ENCODE results near the gene PCDHGB2.
"Not testable (repeated sequence)": the region's sequence is repeated elsewhere in the genome, so short reads cannot be mapped to it uniquely, and the experiment has no call there.

Gene PCDHGB2

DNA sequence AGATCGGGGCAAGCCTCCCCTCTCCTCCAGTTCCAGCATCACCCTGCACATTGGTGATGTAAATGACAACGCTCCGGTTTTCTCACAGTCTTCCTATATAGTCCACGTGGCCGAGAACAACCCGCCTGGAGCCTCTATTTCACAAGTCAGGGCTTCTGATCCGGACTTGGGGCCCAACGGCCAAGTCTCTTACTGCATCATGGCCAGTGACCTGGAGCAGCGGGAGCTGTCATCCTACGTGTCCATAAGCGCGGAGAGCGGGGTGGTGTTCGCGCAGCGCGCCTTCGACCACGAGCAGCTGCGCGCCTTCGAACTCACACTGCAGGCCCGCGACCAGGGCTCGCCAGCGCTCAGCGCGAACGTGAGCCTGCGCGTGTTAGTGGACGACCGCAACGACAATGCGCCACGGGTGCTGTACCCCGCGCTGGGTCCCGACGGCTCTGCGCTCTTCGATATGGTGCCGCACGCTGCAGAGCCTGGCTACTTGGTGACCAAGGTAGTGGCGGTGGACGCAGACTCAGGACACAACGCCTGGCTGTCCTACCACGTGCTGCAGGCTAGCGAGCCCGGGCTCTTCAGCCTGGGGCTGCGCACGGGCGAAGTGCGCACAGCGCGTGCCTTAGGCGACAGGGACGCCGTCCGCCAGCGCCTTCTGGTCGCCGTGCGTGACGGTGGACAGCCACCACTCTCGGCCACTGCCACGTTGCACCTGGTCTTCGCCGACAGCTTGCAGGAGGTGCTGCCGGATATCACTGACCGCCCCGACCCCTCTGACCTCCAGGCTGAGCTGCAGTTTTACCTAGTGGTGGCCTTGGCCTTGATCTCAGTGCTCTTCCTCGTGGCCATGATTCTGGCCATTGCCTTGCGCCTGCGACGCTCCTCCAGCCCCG, 29.6 kb downstream of the PCDHGB2 start:
- H3K4me1 ChIP-seq (ENCODE audit: low read depth, poor library complexity, severe bottlenecking) = no peaks in the 10 kb centered on the region
- TF ChIP-seq, protein P1, sequence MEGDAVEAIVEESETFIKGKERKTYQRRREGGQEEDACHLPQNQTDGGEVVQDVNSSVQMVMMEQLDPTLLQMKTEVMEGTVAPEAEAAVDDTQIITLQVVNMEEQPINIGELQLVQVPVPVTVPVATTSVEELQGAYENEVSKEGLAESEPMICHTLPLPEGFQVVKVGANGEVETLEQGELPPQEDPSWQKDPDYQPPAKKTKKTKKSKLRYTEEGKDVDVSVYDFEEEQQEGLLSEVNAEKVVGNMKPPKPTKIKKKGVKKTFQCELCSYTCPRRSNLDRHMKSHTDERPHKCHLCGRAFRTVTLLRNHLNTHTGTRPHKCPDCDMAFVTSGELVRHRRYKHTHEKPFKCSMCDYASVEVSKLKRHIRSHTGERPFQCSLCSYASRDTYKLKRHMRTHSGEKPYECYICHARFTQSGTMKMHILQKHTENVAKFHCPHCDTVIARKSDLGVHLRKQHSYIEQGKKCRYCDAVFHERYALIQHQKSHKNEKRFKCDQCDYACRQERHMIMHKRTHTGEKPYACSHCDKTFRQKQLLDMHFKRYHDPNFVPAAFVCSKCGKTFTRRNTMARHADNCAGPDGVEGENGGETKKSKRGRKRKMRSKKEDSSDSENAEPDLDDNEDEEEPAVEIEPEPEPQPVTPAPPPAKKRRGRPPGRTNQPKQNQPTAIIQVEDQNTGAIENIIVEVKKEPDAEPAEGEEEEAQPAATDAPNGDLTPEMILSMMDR (conservative IDR thresholded peaks at IDR 0.05; ENCODE audit: low read depth, low read length) = no peak
- H3K4me2 ChIP-seq = no peak overlapping the region
- H3K27ac ChIP-seq = no peak overlapping the region
- H2AFZ ChIP-seq (ENCODE audit: low read depth) = no peak overlapping the region
- no peaks in the 10 kb centered on the region for H4K20me1 ChIP-seq (ENCODE audit: insufficient read depth)
- no peaks in the 10 kb centered on the region for H3K36me3 ChIP-seq (ENCODE audit: insufficient read depth)
- H3K79me2 ChIP-seq (ENCODE audit: insufficient read depth, low read depth) = no peaks in the 10 kb centered on the region
- H3K4me3 ChIP-seq (IDR thresholded peaks at IDR 0.05; ENCODE audit: insufficient read depth, low read depth, low read length) = no peak overlapping the region
- H3K27me3 ChIP-seq (ENCODE audit: insufficient read depth, low read depth) = no peaks in the 10 kb centered on the region
- H3K9ac ChIP-seq = no peak overlapping the region

DNA sequence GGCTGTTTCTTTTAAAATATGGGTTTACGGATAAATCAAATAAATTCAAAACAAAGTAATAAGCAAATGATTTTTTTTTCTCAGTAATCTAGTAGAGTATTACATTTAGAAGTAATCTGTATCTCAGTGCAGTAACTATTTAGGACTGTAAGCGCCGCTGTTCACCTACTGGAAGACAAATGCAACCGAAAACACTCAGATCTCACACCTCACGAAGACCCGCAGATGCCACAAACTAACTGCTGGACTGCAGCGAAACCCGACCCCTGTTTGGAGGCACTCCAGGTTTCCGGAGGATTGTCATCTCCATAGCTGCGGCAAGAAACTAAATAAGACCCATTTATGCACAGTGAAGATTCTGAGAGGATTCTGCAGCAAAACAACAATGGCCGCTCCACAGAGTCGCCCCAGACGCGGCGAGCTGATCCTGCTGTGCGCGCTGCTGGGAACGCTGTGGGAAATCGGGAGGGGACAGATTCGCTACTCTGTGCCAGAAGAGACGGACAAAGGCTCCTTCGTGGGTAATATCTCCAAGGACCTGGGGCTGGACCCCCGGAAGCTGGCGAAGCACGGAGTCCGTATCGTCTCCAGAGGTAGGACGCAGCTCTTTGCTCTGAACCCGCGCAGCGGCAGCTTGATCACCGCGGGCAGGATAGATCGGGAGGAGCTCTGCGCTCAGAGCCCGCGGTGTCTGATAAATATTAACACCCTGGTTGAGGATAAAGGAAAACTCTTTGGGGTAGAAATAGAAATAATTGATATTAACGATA, 32.8 kb downstream of the PCDHGB2 start, which contains the start of gene PCDHGA8:
PCDHGA8 (plus strand) TSS at position 205 of the 770 bp plus-strand sequence; CDS start at position 386, 181 bp downstream.
- no peaks in the 10 kb centered on the region for H4K20me1 ChIP-seq (ENCODE audit: insufficient read depth)
- no peaks in the 10 kb centered on the region for H3K36me3 ChIP-seq (ENCODE audit: insufficient read depth)
- TF ChIP-seq, protein P1 (conservative IDR thresholded peaks at IDR 0.05; ENCODE audit: low read depth, low read length) = no peak
- H3K4me2 ChIP-seq = no peak within 1 kb of the TSS
- no peaks in the 10 kb centered on the region for H3K4me1 ChIP-seq (ENCODE audit: low read depth, poor library complexity, severe bottlenecking)
- no peak within 1 kb of the TSS for H3K4me3 ChIP-seq (IDR thresholded peaks at IDR 0.05; ENCODE audit: insufficient read depth, low read depth, low read length)
- H2AFZ ChIP-seq (ENCODE audit: low read depth) = no peak within 1 kb of the TSS
- H3K79me2 ChIP-seq (ENCODE audit: insufficient read depth, low read depth) = no peaks in the 10 kb centered on the region
- no peaks in the 10 kb centered on the region for H3K27me3 ChIP-seq (ENCODE audit: insufficient read depth, low read depth)
- no peak within 1 kb of the TSS for H3K9ac ChIP-seq
- H3K27ac ChIP-seq = no peak within 1 kb of the TSS

DNA sequence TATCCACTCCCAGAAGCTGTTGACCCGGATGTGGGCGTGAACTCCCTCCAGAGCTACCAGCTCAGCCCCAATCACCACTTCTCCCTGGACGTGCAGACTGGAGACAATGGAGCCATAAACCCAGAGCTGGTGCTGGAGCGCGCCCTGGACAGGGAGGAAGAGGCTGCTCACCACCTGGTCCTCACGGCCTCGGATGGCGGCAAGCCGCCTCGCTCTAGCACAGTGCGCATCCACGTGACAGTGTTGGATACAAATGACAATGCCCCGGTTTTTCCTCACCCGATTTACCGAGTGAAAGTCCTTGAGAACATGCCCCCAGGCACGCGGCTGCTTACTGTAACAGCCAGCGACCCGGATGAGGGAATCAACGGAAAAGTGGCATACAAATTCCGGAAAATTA, 33.5 kb downstream of the PCDHGB2 start:
- Histone ChIP-seq H3K4me1 (ENCODE audit: low read depth, poor library complexity, severe bottlenecking) (no peaks in the 10 kb centered on the region), H3K9ac (no peak overlapping the region), H3K36me3 (ENCODE audit: insufficient read depth) (no peaks in the 10 kb centered on the region), H3K79me2 (ENCODE audit: insufficient read depth, low read depth) (no peaks in the 10 kb centered on the region), H3K27ac (no peak overlapping the region), H2AFZ (ENCODE audit: low read depth) (no peak overlapping the region), H4K20me1 (ENCODE audit: insufficient read depth) (no peaks in the 10 kb centered on the region), H3K4me2 (no peak overlapping the region), H3K27me3 (ENCODE audit: insufficient read depth, low read depth) (no peaks in the 10 kb centered on the region), H3K4me3 (IDR thresholded peaks at IDR 0.05; ENCODE audit: insufficient read depth, low read depth, low read length) (no peak overlapping the region)
- TF ChIP-seq, protein P1 (conservative IDR thresholded peaks at IDR 0.05; ENCODE audit: low read depth, low read length) = no peak

DNA sequence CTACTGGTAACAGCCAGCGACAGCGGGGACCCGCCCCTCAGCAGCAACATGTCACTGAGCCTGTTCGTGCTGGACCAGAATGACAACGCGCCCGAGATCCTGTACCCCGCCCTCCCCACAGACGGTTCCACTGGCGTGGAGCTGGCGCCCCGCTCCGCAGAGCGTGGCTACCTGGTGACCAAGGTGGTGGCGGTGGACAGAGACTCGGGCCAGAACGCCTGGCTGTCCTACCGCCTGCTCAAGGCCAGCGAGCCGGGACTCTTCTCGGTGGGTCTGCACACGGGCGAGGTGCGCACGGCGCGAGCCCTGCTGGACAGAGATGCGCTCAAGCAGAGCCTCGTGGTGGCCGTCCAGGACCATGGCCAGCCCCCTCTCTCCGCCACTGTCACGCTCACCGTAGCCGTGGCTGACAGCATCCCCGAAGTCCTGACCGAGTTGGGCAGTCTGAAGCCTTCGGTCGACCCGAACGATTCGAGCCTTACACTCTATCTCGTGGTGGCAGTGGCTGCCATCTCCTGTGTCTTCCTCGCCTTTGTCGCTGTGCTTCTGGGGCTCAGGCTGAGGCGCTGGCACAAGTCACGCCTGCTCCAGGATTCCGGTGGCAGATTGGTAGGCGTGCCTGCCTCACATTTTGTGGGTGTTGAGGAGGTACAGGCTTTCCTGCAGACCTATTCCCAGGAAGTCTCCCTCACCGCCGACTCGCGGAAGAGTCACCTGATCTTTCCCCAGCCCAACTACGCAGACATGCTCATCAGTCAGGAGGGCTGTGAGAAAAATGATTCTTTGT, 34.8 kb downstream of the PCDHGB2 start:
- H3K9ac ChIP-seq; H2AFZ ChIP-seq (ENCODE audit: low read depth); H3K4me2 ChIP-seq; H3K27ac ChIP-seq; H3K27me3 ChIP-seq (ENCODE audit: insufficient read depth, low read depth); H3K36me3 ChIP-seq (ENCODE audit: insufficient read depth); H4K20me1 ChIP-seq (ENCODE audit: insufficient read depth); H3K4me1 ChIP-seq (ENCODE audit: low read depth, poor library complexity, severe bottlenecking); H3K4me3 ChIP-seq (IDR thresholded peaks at IDR 0.05; ENCODE audit: insufficient read depth, low read depth, low read length); H3K79me2 ChIP-seq (ENCODE audit: insufficient read depth, low read depth): not testable (repeated sequence)

Measured in KMS-11 (cell line).